ENCODE results near the gene PRDM8.

The PRDM8 gene

DNA sequence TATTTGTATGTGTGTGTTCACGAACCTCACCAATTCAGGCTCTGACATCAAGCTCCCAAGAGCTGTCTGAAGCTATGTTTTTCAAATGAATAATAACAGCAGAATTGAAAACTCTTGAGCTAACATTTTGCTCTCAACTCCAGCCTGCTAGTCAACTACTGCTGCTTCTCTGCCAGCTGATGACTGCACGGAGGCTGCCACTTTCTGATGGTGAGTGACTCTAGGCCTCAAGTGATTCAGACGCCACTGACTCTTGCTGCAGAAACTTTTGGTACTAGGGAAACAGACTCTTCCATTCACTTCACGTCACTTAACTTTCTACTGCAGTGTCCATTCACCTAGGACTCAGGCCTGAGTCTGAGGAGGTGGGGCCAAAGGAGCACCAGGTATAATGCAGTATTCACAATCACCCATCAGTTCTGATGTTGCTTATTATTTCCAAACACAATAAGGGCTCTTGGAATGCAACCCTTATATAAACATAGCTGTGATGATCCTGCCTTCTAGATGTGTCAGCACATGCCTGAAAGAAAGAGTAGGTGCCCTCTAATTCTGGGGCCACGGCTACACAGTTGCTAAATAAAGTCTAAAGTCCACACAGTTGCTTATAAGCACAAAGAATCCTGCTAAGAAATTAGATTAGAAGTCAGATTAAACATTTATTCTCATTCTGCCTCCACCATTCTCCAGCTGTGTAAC is 16.0 kb downstream of the PRDM8 start:
- peak in 1 of 2 donors; percentile 49 for DNase-seq
- Histone ChIP-seq H3K23ac (ENCODE audit: low read length) (no peak overlapping the region), H3K4me2 (ENCODE audit: low read length) (no peak overlapping the region), H3K4me3 (ENCODE audit: low read depth, low read length) (no peak overlapping the region), H3K27ac (ENCODE audit: low read depth, low read length) (no peak overlapping the region), H2AFZ (ENCODE audit: insufficient read depth, low read length, poor library complexity) (no peak overlapping the region), H3K18ac (ENCODE audit: low read length) (no peak overlapping the region), H3K27me3 (ENCODE audit: insufficient read depth, low read length) (peaks cover 2% of the 10 kb centered on the region), H4K91ac (ENCODE audit: low read depth, low read length) (no peak overlapping the region), H2AK5ac (ENCODE audit: low read length) (no peak overlapping the region), H4K8ac (ENCODE audit: low read depth, low read length) (no peak overlapping the region), H3K36me3 (ENCODE audit: control insufficient read depth in 1 of 2, insufficient read depth in 2 of 2, low read length in 2 of 2) (no peaks in the 10 kb centered on the region), H3K9ac (ENCODE audit: low read length) (no peak overlapping the region), H2BK12ac (ENCODE audit: low read length) (no peak overlapping the region), H4K12ac (ENCODE audit: low read depth, low read length) (no peak overlapping the region), H3K4me1 (ENCODE audit: control insufficient read depth in 1 of 2, insufficient read depth in 2 of 2, low read length in 2 of 2) (no peaks in the 10 kb centered on the region), H2BK120ac (ENCODE audit: insufficient read depth, low read length, poor library complexity) (no peak overlapping the region), H3K14ac (ENCODE audit: low read length) (no peak overlapping the region), H3K79me2 (ENCODE audit: control insufficient read depth, insufficient read depth, low read length, poor library complexity) (no peaks in the 10 kb centered on the region), H3K4ac (ENCODE audit: low read depth, low read length) (no peak overlapping the region), H2BK5ac (ENCODE audit: low read depth, low read length, poor library complexity) (no peak overlapping the region), H3K9me3 (ENCODE audit: insufficient read depth, low read depth, low read length) (peaks cover under 1% of the 10 kb centered on the region), H3K79me1 (ENCODE audit: low read length) (no peaks in the 10 kb centered on the region)
- no CpG with 5 or more reads among the region's 5 CpGs for WGBS (ENCODE audit: extremely low coverage, insufficient coverage, insufficient read length)

- no peak overlapping the region for H3K9ac ChIP-seq (ENCODE audit: low read length)
- H2BK120ac ChIP-seq (ENCODE audit: insufficient read depth, low read length, poor library complexity) = no peak overlapping the region
- DNase-seq = peak in 1 of 2 donors; percentile 63
- WGBS (ENCODE audit: extremely low coverage, insufficient coverage, insufficient read length) = no CpG with 5 or more reads among the region's 5 CpGs
- no peak overlapping the region for H3K14ac ChIP-seq (ENCODE audit: low read length)
- H3K79me1 ChIP-seq (ENCODE audit: low read length) = no peaks in the 10 kb centered on the region
- no peak overlapping the region for H3K27ac ChIP-seq (ENCODE audit: low read depth, low read length)
- H2BK12ac ChIP-seq (ENCODE audit: low read length) = no peak overlapping the region
- H3K79me2 ChIP-seq (ENCODE audit: control insufficient read depth, insufficient read depth, low read length, poor library complexity) = no peaks in the 10 kb centered on the region
- no peak overlapping the region for H3K18ac ChIP-seq (ENCODE audit: low read length)
- H3K23ac ChIP-seq (ENCODE audit: low read length) = no peak overlapping the region
- peaks cover 2% of the 10 kb centered on the region in 2 experiments for H3K4me1 ChIP-seq (ENCODE audit: control insufficient read depth in 1 of 2, insufficient read depth in 2 of 2, low read length in 2 of 2)
- no peak overlapping the region for H4K12ac ChIP-seq (ENCODE audit: low read depth, low read length)
- no peak overlapping the region for H4K91ac ChIP-seq (ENCODE audit: low read depth, low read length)
- no peak overlapping the region for H3K4ac ChIP-seq (ENCODE audit: low read depth, low read length)
- no peaks in the 10 kb centered on the region for H3K27me3 ChIP-seq (ENCODE audit: insufficient read depth, low read length)
- no peak overlapping the region for H3K4me2 ChIP-seq (ENCODE audit: low read length)
- H2BK5ac ChIP-seq (ENCODE audit: low read depth, low read length, poor library complexity) = no peak overlapping the region
- H4K8ac ChIP-seq (ENCODE audit: low read depth, low read length) = no peak overlapping the region
- no peak overlapping the region for H2AFZ ChIP-seq (ENCODE audit: insufficient read depth, low read length, poor library complexity)
- no peaks in the 10 kb centered on the region for H3K9me3 ChIP-seq (ENCODE audit: insufficient read depth, low read depth, low read length)
- H3K36me3 ChIP-seq (ENCODE audit: control insufficient read depth in 1 of 2, insufficient read depth in 2 of 2, low read length in 2 of 2) = no peaks in the 10 kb centered on the region
- H2AK5ac ChIP-seq (ENCODE audit: low read length) = no peak overlapping the region
- H3K4me3 ChIP-seq (ENCODE audit: low read depth, low read length) = no peak overlapping the region
These were observed 18.2 kb downstream of the PRDM8 start for GRCh38 chr4:80215449-80216052.

DNA sequence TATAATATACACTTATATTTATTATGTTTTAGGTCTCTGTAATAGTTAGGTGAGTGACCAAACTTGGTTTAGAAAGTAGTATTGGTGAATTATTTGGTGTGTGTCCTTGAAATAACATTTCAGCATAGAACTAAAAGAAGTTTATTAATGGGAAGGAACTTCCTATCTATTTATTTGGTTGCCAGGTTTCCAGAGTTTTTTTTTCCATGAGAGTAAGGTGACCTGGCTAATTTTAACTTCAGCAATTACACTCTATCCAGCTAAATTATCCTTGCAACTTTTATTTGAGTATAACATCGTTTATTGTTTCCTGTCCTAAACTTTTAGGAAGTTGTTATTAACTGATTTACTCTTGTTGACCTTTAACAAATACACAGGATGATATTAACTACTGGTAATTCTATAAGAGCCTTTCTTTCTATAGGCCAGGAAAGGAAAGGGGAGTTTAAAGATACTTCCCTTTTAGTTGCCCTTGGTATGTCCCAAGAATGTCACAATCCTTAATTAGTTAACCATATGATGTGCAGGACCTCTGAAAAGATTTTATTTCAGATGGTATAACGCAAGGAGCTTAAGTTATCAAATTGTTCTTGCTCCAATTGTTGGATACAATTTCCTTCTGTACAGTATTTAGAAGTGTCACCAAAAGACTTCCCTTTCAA is 18.9 kb downstream of the PRDM8 start:
- Histone ChIP-seq H4K8ac (ENCODE audit: low read depth, low read length) (no peak overlapping the region), H2BK12ac (ENCODE audit: low read length) (no peak overlapping the region), H3K27ac (ENCODE audit: low read depth, low read length) (no peak overlapping the region), H3K9me3 (ENCODE audit: insufficient read depth, low read depth, low read length) (no peaks in the 10 kb centered on the region), H4K91ac (ENCODE audit: low read depth, low read length) (no peak overlapping the region), H2BK120ac (ENCODE audit: insufficient read depth, low read length, poor library complexity) (no peak overlapping the region), H3K36me3 (ENCODE audit: control insufficient read depth in 1 of 2, insufficient read depth in 2 of 2, low read length in 2 of 2) (no peaks in the 10 kb centered on the region), H3K4me1 (ENCODE audit: control insufficient read depth in 1 of 2, insufficient read depth in 2 of 2, low read length in 2 of 2) (peaks cover 2% of the 10 kb centered on the region in 2 experiments), H2AFZ (ENCODE audit: insufficient read depth, low read length, poor library complexity) (no peak overlapping the region), H3K9ac (ENCODE audit: low read length) (no peak overlapping the region), H2AK5ac (ENCODE audit: low read length) (no peak overlapping the region), H3K18ac (ENCODE audit: low read length) (no peak overlapping the region), H3K4me3 (ENCODE audit: low read depth, low read length) (no peak overlapping the region), H3K4ac (ENCODE audit: low read depth, low read length) (no peak overlapping the region), H2BK5ac (ENCODE audit: low read depth, low read length, poor library complexity) (no peak overlapping the region), H3K79me2 (ENCODE audit: control insufficient read depth, insufficient read depth, low read length, poor library complexity) (no peaks in the 10 kb centered on the region), H3K4me2 (ENCODE audit: low read length) (no peak overlapping the region), H3K27me3 (ENCODE audit: insufficient read depth, low read length) (no peaks in the 10 kb centered on the region), H3K14ac (ENCODE audit: low read length) (no peak overlapping the region), H3K23ac (ENCODE audit: low read length) (no peak overlapping the region), H3K79me1 (ENCODE audit: low read length) (no peaks in the 10 kb centered on the region), H4K12ac (ENCODE audit: low read depth, low read length) (no peak overlapping the region)
- no CpG with 5 or more reads among the region's 2 CpGs for WGBS (ENCODE audit: extremely low coverage, insufficient coverage, insufficient read length)
- no peak for DNase-seq

- WGBS (ENCODE audit: extremely low coverage, insufficient coverage, insufficient read length) = no CpG with 5 or more reads among the region's 5 CpGs
- Histone ChIP-seq H4K12ac (ENCODE audit: low read depth, low read length) (no peak overlapping the region), H3K23ac (ENCODE audit: low read length) (no peak overlapping the region), H3K79me2 (ENCODE audit: control insufficient read depth, insufficient read depth, low read length, poor library complexity) (no peaks in the 10 kb centered on the region), H4K8ac (ENCODE audit: low read depth, low read length) (no peak overlapping the region), H4K91ac (ENCODE audit: low read depth, low read length) (no peak overlapping the region), H3K4me2 (ENCODE audit: low read length) (no peak overlapping the region), H3K4me3 (ENCODE audit: low read depth, low read length) (no peak overlapping the region), H3K4me1 (ENCODE audit: control insufficient read depth in 1 of 2, insufficient read depth in 2 of 2, low read length in 2 of 2) (peaks cover 2% of the 10 kb centered on the region in 2 experiments), H3K36me3 (ENCODE audit: control insufficient read depth in 1 of 2, insufficient read depth in 2 of 2, low read length in 2 of 2) (no peaks in the 10 kb centered on the region), H3K27ac (ENCODE audit: low read depth, low read length) (no peak overlapping the region), H3K9ac (ENCODE audit: low read length) (no peak overlapping the region), H3K4ac (ENCODE audit: low read depth, low read length) (no peak overlapping the region), H3K18ac (ENCODE audit: low read length) (no peak overlapping the region), H3K79me1 (ENCODE audit: low read length) (no peaks in the 10 kb centered on the region), H2BK120ac (ENCODE audit: insufficient read depth, low read length, poor library complexity) (no peak overlapping the region), H2AFZ (ENCODE audit: insufficient read depth, low read length, poor library complexity) (no peak overlapping the region), H3K14ac (ENCODE audit: low read length) (no peak overlapping the region), H2BK5ac (ENCODE audit: low read depth, low read length, poor library complexity) (no peak overlapping the region), H3K27me3 (ENCODE audit: insufficient read depth, low read length) (no peaks in the 10 kb centered on the region), H3K9me3 (ENCODE audit: insufficient read depth, low read depth, low read length) (no peaks in the 10 kb centered on the region), H2BK12ac (ENCODE audit: low read length) (no peak overlapping the region), H2AK5ac (ENCODE audit: low read length) (no peak overlapping the region)
- DNase-seq = no peak
These were observed 22.2 kb downstream of the PRDM8 start for GRCh38 chr4:80219301-80220025.
